Loucy (cell line): ENCODE measurements around the gene CHAF1B.

ENCODE experiments used
- H2AFZ ChIP-seq: fragments of 200-600 bp; sonication (generic); 2 replicates; pipeline ENCODE4 v1.6.0; 2016; ENCODE audit warnings: antibody characterized with exemption, mild to moderate bottlenecking, low read length, moderate library complexity
- H3F3A ChIP-seq: fragments of 200-600 bp; 2 replicates; pipeline ENCODE4 v1.6.0; 2016; ENCODE audit warnings: antibody characterized with exemption, low read depth, mild to moderate bottlenecking
- H3K27me3 ChIP-seq: fragments of 200-600 bp; sonication (generic); 2 replicates; pipeline ENCODE4 v1.6.1; 2014; ENCODE audit warnings: low read length, mild to moderate bottlenecking; ENCODE audit not compliant: insufficient read depth, poor library complexity, severe bottlenecking
- H3K36me3 ChIP-seq: fragments of 200-600 bp; sonication (generic); 2 replicates; pipeline ENCODE4 v1.6.1; 2016; ENCODE audit warnings: low read length; ENCODE audit not compliant: insufficient read depth
- H3K4me1 ChIP-seq: fragments of 200-600 bp; sonication (generic); 2 replicates; pipeline ENCODE4 v1.5.1; 2014; ENCODE audit warnings: low read length, mild to moderate bottlenecking; ENCODE audit not compliant: insufficient read depth, poor library complexity, severe bottlenecking
- H3K4me2 ChIP-seq: fragments of 200-600 bp; sonication (generic); 2 replicates; pipeline ENCODE4 v1.6.0; 2014; ENCODE audit warnings: antibody characterized with exemption, low read length, low read depth, mild to moderate bottlenecking; ENCODE audit not compliant: poor library complexity, severe bottlenecking
- H3K4me3 ChIP-seq: fragments of 200-600 bp; sonication (generic); 2 replicates; pipeline ENCODE4 v1.5.1; 2014; ENCODE audit warnings: low read length, mild to moderate bottlenecking, mixed read lengths; ENCODE audit not compliant: poor library complexity, severe bottlenecking
- H3K79me2 ChIP-seq: fragments of 200-600 bp; sonication (generic); 2 replicates; pipeline ENCODE4 v1.6.1; 2014; ENCODE audit warnings: low read length; ENCODE audit not compliant: insufficient read depth
- H3K9ac ChIP-seq: fragments of 200-600 bp; sonication (generic); 2 replicates; pipeline ENCODE4 v1.6.0; 2014; ENCODE audit warnings: mild to moderate bottlenecking, low read depth, low read length, moderate library complexity; ENCODE audit not compliant: poor library complexity, severe bottlenecking
- H3K9me2 ChIP-seq: fragments of 200-600 bp; sonication (generic); replicated peaks from 2 replicates; pipeline ENCODE4 v1.6.1; 2016; ENCODE audit warnings: low read depth, low read length, mixed read lengths
- H3K9me3 ChIP-seq: fragments of 200-600 bp; sonication (generic); 2 replicates; pipeline ENCODE4 v1.6.1; 2014; ENCODE audit warnings: mild to moderate bottlenecking, antibody characterized with exemption, low read length, low read depth; ENCODE audit not compliant: insufficient read depth
- H4K20me1 ChIP-seq: fragments of 200-600 bp; sonication (generic); 2 replicates; pipeline ENCODE4 v1.6.0; 2014; ENCODE audit warnings: antibody characterized with exemption, low read length, mild to moderate bottlenecking; ENCODE audit not compliant: insufficient read depth, poor library complexity, severe bottlenecking
- EZH2phosphoT487 ChIP-seq: fragments of 200-600 bp; IDR thresholded peaks from 2 replicates; pipeline ENCODE4 v1.6.1; 2018; ENCODE audit warnings: antibody characterized with exemption, mild to moderate bottlenecking, moderate library complexity, borderline replicate concordance
- TF ChIP-seq, protein P1 (sequence below): fragments of 200-600 bp; sonication (generic); conservative IDR thresholded peaks from 2 replicates; pipeline ENCODE4 v1.5.1; 2014; ENCODE audit warnings: mild to moderate bottlenecking, antibody characterized with exemption, low read length

The CHAF1B gene

DNA sequence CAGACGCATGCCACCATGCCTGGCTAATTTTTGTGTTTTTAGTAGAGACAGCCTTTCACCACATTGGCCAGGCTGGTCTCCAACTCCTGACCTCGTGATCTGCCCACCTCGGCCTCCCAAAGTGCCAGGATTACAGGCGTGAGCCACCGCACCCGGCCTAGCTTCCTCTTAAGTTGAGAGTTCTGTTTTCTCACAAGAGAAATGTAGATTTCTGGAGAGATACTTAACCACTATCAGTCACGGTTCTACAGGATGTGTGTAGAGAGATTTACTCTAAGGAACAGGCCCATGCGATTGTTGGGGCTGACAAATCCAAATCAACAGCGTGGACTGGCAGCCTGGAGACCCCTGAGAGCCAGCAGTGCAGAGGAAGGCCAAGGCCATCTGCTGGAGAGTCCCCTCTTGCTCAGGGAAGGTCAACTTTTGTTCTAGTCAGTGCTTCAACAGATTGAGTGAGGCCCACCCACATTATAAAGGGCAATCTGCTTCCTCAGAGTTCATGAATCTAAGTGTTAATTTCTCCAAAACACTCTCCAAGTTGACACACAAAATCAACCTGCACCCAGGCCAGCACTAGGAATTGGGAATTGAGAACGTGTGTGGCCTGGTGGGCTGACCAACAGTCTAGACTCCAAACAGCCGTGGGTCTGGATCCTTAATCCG lies 38.7 kb downstream of the CHAF1B start:
- Histone ChIP-seq H3K36me3 (no peaks in the 10 kb centered on the region), H3K4me1 (peaks cover 6% of the 10 kb centered on the region), H3K9ac (no peak overlapping the region), H4K20me1 (no peaks in the 10 kb centered on the region), H2AFZ (no peak overlapping the region), H3F3A (no peaks in the 10 kb centered on the region), H3K4me3 (no peak overlapping the region), H3K9me2 (no peaks in the 10 kb centered on the region), H3K4me2 (no peak overlapping the region), H3K79me2 (no peaks in the 10 kb centered on the region), H3K9me3 (no peaks in the 10 kb centered on the region), H3K27me3 (no peaks in the 10 kb centered on the region)
- TF ChIP-seq EZH2phosphoT487, result no peak
- TF ChIP-seq, protein P1, sequence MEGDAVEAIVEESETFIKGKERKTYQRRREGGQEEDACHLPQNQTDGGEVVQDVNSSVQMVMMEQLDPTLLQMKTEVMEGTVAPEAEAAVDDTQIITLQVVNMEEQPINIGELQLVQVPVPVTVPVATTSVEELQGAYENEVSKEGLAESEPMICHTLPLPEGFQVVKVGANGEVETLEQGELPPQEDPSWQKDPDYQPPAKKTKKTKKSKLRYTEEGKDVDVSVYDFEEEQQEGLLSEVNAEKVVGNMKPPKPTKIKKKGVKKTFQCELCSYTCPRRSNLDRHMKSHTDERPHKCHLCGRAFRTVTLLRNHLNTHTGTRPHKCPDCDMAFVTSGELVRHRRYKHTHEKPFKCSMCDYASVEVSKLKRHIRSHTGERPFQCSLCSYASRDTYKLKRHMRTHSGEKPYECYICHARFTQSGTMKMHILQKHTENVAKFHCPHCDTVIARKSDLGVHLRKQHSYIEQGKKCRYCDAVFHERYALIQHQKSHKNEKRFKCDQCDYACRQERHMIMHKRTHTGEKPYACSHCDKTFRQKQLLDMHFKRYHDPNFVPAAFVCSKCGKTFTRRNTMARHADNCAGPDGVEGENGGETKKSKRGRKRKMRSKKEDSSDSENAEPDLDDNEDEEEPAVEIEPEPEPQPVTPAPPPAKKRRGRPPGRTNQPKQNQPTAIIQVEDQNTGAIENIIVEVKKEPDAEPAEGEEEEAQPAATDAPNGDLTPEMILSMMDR, result no peak

DNA sequence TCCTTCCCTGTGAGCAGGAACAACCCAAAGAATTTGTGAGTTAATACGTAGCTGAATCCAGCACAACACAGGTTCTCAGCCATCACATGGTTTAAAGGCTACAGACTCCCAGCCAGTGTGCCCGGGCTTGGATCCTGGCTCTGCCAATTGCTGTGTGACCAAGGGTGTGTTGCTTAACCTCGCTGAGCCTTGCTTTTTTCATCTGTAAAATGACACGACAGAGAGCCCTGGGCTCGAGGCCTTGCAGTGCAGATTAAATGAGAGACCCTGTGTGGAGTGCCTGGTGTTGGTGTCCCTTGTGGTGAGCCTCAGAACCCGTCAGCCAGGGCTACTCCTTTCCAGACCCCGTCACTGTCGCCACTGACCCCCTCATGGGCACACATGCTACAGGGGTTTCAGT lies 39.4 kb downstream of the CHAF1B start:
- no peaks in the 10 kb centered on the region for H3F3A ChIP-seq
- no peaks in the 10 kb centered on the region for H3K79me2 ChIP-seq
- TF ChIP-seq, protein P1, result no peak
- TF ChIP-seq EZH2phosphoT487, result no peak
- no peaks in the 10 kb centered on the region for H3K9me2 ChIP-seq
- no peaks in the 10 kb centered on the region for H4K20me1 ChIP-seq
- no peak overlapping the region for H3K4me2 ChIP-seq
- no peak overlapping the region for H2AFZ ChIP-seq
- H3K36me3 ChIP-seq, result no peaks in the 10 kb centered on the region
- H3K9me3 ChIP-seq, result no peaks in the 10 kb centered on the region
- no peak overlapping the region for H3K4me3 ChIP-seq
- no peaks in the 10 kb centered on the region for H3K27me3 ChIP-seq
- peaks cover 13% of the 10 kb centered on the region for H3K4me1 ChIP-seq
- no peak overlapping the region for H3K9ac ChIP-seq

DNA sequence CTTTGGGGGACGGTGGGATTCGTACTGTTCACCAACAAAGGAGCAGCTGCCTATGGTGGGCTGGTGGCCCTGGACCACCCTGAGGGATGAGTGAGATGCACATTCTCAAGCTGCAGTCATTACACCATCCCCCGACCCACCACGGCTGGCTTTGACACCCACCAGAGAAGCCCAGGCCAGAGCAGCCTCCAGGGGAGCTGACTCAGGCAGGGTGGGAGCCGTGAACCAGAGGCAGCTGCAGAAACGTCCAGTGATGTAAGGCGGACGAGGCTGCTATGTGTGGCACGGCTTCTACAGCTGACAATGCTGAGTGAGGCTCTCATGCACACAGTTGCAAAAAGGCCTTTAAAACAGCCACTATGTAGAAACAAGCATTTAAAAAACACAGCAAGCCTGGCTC lies 40.1 kb downstream of the CHAF1B start:
- Histone ChIP-seq H3K4me3 (no peak overlapping the region), H3K4me2 (no peak overlapping the region), H3K9me2 (no peaks in the 10 kb centered on the region), H3K4me1 (peaks cover 15% of the 10 kb centered on the region), H3K36me3 (no peaks in the 10 kb centered on the region), H3K9me3 (no peaks in the 10 kb centered on the region), H3K27me3 (no peaks in the 10 kb centered on the region), H3F3A (no peaks in the 10 kb centered on the region), H4K20me1 (no peaks in the 10 kb centered on the region), H2AFZ (no peak overlapping the region), H3K9ac (no peak overlapping the region), H3K79me2 (no peaks in the 10 kb centered on the region)
- TF ChIP-seq, protein P1, result no peak
- TF ChIP-seq EZH2phosphoT487, result no peak
